Cardiac muscle cell (in vitro differentiated cells and primary cell): ENCODE results near the gene TOPAZ1. TPM values are rescaled to one million over a fixed set of nuclear protein-coding genes. Genes with fewer than 3 reads are reported as not detected.

ENCODE experiments used
- DNase-seq, 2 donors: peaks; one replicate each; pipeline versions ENCODE4 v3.0.0 to v3.0.0-alpha.2; 2010 to 2017; ENCODE audit warnings: low read depth in 1 of 2, low spot score in 1 of 2
- H3K27ac ChIP-seq: fragments of 200-600 bp; sonication (generic); 2 replicates; pipeline ENCODE4 v1.5.1; 2016
- H3K27me3 ChIP-seq: fragments of 200-600 bp; sonication (generic); 2 replicates; pipeline ENCODE4 v1.6.0; 2016; ENCODE audit warnings: control low read depth
- H3K36me3 ChIP-seq: fragments of 200-600 bp; sonication (generic); 2 replicates; pipeline ENCODE4 v1.5.1; 2016; ENCODE audit warnings: control low read depth
- H3K4me1 ChIP-seq: fragments of 200-600 bp; sonication (generic); 2 replicates; pipeline ENCODE4 v1.8.1; 2017; ENCODE audit warnings: low read depth, mild to moderate bottlenecking, mixed run types
- H3K4me3 ChIP-seq: fragments of 200-600 bp; sonication (generic); 2 replicates; pipeline ENCODE4 v1.5.1; 2016; ENCODE audit warnings: mild to moderate bottlenecking
- H3K9me3 ChIP-seq: fragments of 200-600 bp; sonication (generic); 2 replicates; pipeline ENCODE4 v1.5.1; 2017; ENCODE audit warnings: low read depth, mild to moderate bottlenecking, control low read depth
- polyA plus RNA-seq: library from polyadenylated mRNA; unstranded; fragments of >200 nt; fragmentation: Nextera tagmentation; extraction: Ambion mirVana; gene quantifications from 2 replicates; pipeline ENCODE4 v1.2.1, GENCODE V29; 2016
- total RNA-seq: library from RNA; depleted of rRNA; stranded (reverse); fragments of >200 nt; gene quantifications from 2 replicates; pipeline ENCODE4 v1.2.3, GENCODE V29; 2016
- TF ChIP-seq, protein P1 (sequence below): IDR thresholded peaks from 2 replicates; pipeline ENCODE4 v1.5.1; 2012; ENCODE audit warnings: low read depth, mild to moderate bottlenecking, low read length

TOPAZ1 gene
- total and polyA plus RNA-seq, 2 experiments from 2014 or later: not detected

DNA sequence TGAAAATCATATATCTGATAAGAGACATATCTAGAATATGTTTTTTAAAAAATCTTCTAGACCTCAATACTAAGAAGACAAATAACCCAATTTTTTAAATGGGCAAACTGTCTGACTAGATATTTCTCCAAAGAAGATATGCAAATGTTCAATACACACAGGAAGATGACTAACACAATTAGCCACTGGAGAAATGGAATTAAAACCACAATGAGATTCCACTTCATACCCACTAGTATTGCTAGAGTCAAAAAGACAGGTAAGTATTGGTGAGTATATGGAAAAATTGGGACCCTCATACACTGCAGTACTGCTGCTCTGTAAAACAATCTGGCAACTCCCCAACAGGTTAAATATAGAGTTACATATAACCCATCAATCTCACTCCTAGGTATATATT is 33.1 kb upstream of the TOPAZ1 start:
- Histone ChIP-seq H3K9me3 (no peaks in the 10 kb centered on the region), H3K36me3 (no peaks in the 10 kb centered on the region), H3K4me3 (no peak overlapping the region), H3K27me3 (peaks cover 40% of the 10 kb centered on the region), H3K27ac (no peak overlapping the region), H3K4me1 (no peaks in the 10 kb centered on the region)
- no peak for DNase-seq
- TF ChIP-seq, protein P1, sequence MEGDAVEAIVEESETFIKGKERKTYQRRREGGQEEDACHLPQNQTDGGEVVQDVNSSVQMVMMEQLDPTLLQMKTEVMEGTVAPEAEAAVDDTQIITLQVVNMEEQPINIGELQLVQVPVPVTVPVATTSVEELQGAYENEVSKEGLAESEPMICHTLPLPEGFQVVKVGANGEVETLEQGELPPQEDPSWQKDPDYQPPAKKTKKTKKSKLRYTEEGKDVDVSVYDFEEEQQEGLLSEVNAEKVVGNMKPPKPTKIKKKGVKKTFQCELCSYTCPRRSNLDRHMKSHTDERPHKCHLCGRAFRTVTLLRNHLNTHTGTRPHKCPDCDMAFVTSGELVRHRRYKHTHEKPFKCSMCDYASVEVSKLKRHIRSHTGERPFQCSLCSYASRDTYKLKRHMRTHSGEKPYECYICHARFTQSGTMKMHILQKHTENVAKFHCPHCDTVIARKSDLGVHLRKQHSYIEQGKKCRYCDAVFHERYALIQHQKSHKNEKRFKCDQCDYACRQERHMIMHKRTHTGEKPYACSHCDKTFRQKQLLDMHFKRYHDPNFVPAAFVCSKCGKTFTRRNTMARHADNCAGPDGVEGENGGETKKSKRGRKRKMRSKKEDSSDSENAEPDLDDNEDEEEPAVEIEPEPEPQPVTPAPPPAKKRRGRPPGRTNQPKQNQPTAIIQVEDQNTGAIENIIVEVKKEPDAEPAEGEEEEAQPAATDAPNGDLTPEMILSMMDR: no peak

DNA sequence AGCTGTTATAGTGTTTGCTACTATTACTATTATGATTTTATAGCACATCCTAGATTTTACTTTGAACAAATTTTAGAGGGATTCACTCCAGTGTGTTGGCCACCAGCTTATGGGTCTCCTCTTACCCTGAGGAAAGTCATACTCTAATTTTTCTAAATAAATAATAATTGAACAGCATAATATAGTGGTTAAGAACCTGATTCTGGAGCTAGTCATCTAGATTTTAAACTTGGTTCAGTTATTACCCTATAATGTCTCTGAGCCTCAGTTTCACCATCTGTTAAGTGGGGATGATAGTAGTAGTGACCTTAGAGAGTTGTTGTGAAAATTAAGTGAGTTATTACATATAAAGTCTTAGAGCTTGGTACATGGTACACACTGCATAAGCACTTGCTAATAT is 30.7 kb upstream of the TOPAZ1 start:
- TF ChIP-seq, protein P1: no peak
- H3K36me3 ChIP-seq: no peaks in the 10 kb centered on the region
- no peaks in the 10 kb centered on the region for H3K4me1 ChIP-seq
- H3K4me3 ChIP-seq: no peak overlapping the region
- H3K9me3 ChIP-seq: no peaks in the 10 kb centered on the region
- DNase-seq: no peak
- no peak overlapping the region for H3K27ac ChIP-seq
- peaks cover 17% of the 10 kb centered on the region for H3K27me3 ChIP-seq

DNA sequence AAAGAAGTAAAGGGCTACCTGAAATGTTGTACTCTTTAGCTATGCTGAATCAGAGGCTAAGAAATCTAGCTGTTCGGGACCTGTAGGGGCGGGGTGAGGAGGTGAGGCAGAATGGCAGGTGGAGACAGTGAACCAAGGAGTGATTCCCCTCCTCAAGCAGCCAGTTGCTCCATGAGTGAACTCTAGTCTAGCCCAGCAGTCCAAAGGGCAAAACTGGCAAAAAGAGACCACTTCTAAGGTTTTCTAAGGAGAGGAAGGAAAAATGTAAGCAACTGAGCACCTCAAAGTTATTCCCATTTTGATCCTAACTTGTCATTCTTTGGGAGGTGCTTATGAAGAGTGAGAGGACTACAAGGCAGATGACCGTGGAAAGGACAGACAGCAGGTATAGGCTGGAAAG is 19.3 kb upstream of the TOPAZ1 start:
- TF ChIP-seq, protein P1: no peak
- Histone ChIP-seq H3K27ac (no peak overlapping the region), H3K9me3 (no peaks in the 10 kb centered on the region), H3K4me3 (no peak overlapping the region), H3K36me3 (no peaks in the 10 kb centered on the region), H3K27me3 (peaks cover 18% of the 10 kb centered on the region), H3K4me1 (no peaks in the 10 kb centered on the region)
- DNase-seq: no peak

DNA sequence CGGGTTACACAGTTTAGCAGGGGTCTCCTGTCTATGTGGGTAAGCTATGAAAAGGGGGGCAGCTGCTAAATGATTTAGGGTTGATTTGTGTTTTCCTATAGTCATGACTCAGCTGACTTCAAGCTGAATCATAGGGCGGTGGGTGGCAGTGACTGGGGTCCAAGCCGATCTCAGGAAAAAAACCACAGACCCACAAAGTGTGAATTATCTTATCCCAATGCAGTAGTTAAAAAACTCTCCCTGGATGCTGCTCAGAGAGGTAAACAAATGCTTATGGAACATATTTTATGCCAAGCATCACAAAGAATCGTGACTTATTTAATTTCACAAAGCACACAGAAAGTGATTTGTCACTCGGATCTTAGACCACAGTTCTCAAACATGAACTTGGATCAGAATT is 18.4 kb upstream of the TOPAZ1 start:
- H3K9me3 ChIP-seq: no peaks in the 10 kb centered on the region
- DNase-seq: no peak
- peaks cover 18% of the 10 kb centered on the region for H3K27me3 ChIP-seq
- TF ChIP-seq, protein P1: no peak
- H3K4me3 ChIP-seq: no peak overlapping the region
- H3K27ac ChIP-seq: no peak overlapping the region
- no peaks in the 10 kb centered on the region for H3K36me3 ChIP-seq
- no peaks in the 10 kb centered on the region for H3K4me1 ChIP-seq

DNA sequence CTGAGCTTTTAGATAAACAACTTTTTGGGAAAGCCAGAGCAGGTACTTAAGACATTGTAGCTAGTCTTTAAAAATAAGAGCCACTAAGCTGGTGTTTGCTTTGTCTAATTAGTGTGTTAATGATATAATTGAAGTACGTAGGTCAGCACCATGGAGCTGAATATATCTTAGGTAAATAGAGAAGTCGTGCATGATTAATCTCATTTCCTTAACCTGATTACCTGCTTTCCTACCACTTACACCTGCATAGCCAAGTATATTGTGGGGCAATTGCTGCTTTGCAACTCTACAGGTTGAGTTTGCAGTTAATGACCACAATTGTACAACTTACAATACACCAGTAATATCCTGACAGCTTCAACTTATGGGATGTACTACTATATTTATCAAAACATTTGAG is 17.6 kb upstream of the TOPAZ1 start:
- no peak for DNase-seq
- H3K4me3 ChIP-seq: no peak overlapping the region
- no peaks in the 10 kb centered on the region for H3K9me3 ChIP-seq
- peaks cover 20% of the 10 kb centered on the region for H3K27me3 ChIP-seq
- no peak overlapping the region for H3K27ac ChIP-seq
- TF ChIP-seq, protein P1: no peak
- H3K36me3 ChIP-seq: no peaks in the 10 kb centered on the region
- no peaks in the 10 kb centered on the region for H3K4me1 ChIP-seq

DNA sequence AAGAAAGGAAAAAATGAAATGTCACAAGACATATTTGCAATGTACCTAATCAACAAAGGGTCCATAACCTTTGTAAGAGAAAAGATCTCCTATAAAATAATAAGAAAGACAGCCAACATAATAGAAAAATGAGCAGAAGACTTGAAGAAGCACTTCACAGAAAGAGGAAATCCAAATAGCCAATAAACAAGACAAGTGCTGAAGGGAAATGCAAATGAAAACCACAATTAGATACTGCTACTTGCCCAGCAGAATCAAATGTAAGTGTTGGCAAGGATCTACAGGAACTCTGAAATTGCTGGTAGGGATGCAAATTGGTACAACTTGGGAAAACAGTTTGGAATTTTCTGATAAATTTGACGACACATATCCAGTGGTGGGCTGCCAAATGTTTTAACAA is 15.1 kb upstream of the TOPAZ1 start:
- H3K9me3 ChIP-seq: no peaks in the 10 kb centered on the region
- no peaks in the 10 kb centered on the region for H3K4me1 ChIP-seq
- H3K36me3 ChIP-seq: no peaks in the 10 kb centered on the region
- no peak for DNase-seq
- H3K27me3 ChIP-seq: peaks cover 24% of the 10 kb centered on the region
- TF ChIP-seq, protein P1: no peak
- H3K27ac ChIP-seq: no peak overlapping the region
- no peak overlapping the region for H3K4me3 ChIP-seq
